AG09319 (cell line): ENCODE data around the gene SPEF2.

ENCODE experiments used
- DNase-seq: peaks from one replicate; pipeline ENCODE4 v3.0.0-alpha.2; 2010; ENCODE audit warnings: low read depth; ENCODE audit errors: extremely low read depth
- TF ChIP-seq, protein P1 (sequence below): IDR thresholded peaks from 2 replicates; pipeline ENCODE4 v1.5.1; 2011; ENCODE audit warnings: low read depth, mild to moderate bottlenecking, inconsistent platforms, low read length, moderate library complexity

Gene SPEF2

GRCh38 chr5:35815089-35815936, 197.7 kb downstream of the SPEF2 start:
- TF ChIP-seq, protein P1, sequence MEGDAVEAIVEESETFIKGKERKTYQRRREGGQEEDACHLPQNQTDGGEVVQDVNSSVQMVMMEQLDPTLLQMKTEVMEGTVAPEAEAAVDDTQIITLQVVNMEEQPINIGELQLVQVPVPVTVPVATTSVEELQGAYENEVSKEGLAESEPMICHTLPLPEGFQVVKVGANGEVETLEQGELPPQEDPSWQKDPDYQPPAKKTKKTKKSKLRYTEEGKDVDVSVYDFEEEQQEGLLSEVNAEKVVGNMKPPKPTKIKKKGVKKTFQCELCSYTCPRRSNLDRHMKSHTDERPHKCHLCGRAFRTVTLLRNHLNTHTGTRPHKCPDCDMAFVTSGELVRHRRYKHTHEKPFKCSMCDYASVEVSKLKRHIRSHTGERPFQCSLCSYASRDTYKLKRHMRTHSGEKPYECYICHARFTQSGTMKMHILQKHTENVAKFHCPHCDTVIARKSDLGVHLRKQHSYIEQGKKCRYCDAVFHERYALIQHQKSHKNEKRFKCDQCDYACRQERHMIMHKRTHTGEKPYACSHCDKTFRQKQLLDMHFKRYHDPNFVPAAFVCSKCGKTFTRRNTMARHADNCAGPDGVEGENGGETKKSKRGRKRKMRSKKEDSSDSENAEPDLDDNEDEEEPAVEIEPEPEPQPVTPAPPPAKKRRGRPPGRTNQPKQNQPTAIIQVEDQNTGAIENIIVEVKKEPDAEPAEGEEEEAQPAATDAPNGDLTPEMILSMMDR: peak; percentile 37
- DNase-seq: no peak

DNA sequence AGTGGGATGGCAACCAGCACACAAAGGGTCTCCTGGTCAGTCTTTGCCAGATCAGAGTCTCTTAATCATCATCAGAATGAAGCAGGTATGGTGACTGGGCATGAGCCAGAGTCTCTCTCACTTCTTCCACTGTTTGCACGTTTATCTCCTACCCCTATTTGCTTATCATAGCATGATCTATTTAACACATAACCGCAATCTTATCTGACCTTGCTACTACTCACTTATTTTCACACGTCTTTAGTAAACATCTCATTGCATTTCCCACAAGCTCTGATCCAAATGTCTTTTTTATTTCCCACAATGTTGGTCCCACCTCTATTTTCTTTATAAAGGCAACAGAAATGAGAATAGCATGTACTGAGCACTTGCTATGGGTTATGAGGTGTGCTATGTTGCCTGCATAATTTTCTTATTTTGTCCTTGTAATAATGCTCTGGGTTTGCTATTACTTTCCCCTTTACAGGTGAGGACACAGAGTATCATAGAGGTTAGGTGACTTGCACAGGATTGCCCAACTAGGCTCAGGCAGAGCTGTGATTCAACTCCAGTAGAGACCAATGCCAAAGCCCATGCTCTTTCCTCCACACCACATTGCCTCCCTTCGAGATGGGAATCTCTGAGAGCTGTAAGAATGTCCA, 199.3 kb downstream of the SPEF2 start:
- TF ChIP-seq, protein P1: no peak
- no peak for DNase-seq

DNA sequence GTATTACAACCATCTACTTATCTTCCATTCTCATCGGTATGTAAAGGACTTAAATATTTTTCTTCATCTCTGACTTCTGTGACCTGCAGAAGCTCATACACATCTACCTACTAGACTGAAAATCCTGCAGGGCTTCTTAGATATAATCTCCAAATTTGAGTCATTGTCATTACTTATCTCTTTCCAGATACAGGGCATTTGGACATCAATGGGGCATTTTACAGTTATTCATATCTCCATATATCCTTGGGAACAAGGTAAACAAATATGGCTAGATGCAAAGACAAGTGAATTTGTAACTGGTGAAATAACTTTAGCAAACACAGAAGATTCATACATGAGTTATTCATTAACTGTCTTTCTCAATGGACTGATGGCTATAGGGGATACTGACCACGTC, 201.4 kb downstream of the SPEF2 start:
- TF ChIP-seq, protein P1: no peak
- no peak for DNase-seq

DNA sequence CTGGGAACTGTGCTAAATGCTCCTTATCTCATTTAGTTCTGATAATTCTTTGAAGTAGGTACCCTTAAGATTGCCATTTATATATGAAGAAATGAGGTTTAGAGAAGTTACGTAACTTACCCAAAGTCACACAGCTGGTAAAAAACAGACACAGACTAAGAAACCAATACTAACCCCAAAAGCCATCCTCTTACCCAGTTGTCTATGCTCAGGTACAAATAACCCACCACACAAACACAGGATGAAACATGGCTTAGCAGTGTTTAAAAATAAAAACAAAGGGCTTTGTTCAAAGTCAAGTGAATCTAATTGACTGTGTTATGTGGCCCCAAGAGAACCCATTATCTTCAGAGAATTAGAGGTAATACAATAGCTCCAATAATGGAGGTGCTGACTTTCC, 202.0 kb downstream of the SPEF2 start:
- no peak for DNase-seq
- TF ChIP-seq, protein P1: no peak

- DNase-seq: no peak
- TF ChIP-seq, protein P1: no peak
Measured at GRCh38 chr5:35820735-35821134, 203.1 kb downstream of the SPEF2 start.

GRCh38 chr5:35821513-35821912, 203.8 kb downstream of the SPEF2 start:
- DNase-seq: no peak
- TF ChIP-seq, protein P1: no peak

DNA sequence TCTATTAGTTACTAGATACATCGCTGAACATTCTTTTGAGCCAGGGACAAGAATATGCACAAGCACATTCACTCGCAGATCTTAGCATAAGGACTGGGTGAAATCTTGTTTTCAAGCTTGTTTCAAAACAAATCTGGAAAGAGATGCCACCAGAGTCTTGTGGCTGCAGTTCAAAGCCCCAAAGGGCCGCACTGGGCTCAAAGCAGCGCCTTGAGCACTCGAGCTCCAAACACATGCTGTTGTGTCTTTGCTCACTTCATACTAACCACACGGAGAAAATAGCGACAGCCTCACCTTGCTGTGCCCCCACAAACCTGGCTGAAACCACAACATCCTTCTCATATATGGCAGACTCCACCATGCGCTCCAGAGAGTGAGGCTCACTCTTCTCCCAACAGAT, 204.8 kb downstream of the SPEF2 start:
- DNase-seq: no peak
- TF ChIP-seq, protein P1: no peak
